GM21717 (cell line): ENCODE measurements around the gene TMEM204.

ENCODE experiments used
- ATAC-seq: cut with Tn5 transposase; IDR thresholded peaks from one replicate; pipeline ENCODE4 v1.9.1; 2021; ENCODE audit warnings: mild to moderate bottlenecking, moderate library complexity; ENCODE audit not compliant: unreplicated experiment

TMEM204 gene

DNA sequence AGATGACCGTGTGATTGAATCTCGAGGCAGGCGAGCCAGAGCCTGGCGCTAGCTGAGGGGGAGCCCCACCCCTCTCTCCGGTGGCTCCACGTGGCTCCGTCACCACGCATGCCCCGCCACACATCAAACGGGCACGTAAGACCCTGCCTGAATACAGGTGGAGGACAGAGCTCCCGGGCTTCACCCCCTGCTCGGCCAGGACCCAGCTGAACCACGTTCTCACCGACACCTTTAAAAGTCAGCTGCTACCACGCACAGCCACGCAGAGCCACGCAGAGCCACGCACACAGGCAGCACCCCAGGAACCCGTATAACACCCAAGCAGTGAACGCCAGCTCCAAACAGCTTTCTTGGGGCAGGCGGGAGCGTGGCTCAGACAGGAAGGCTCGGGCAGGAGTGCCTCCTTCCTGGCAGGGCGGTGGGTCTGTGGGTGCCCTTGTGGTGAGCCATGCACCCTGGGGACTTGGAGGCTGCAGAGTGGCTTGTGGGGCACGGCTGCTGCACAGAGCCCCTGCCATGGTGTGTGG, 4.4 kb downstream of the TMEM204 start:
- no peak for ATAC-seq

DNA sequence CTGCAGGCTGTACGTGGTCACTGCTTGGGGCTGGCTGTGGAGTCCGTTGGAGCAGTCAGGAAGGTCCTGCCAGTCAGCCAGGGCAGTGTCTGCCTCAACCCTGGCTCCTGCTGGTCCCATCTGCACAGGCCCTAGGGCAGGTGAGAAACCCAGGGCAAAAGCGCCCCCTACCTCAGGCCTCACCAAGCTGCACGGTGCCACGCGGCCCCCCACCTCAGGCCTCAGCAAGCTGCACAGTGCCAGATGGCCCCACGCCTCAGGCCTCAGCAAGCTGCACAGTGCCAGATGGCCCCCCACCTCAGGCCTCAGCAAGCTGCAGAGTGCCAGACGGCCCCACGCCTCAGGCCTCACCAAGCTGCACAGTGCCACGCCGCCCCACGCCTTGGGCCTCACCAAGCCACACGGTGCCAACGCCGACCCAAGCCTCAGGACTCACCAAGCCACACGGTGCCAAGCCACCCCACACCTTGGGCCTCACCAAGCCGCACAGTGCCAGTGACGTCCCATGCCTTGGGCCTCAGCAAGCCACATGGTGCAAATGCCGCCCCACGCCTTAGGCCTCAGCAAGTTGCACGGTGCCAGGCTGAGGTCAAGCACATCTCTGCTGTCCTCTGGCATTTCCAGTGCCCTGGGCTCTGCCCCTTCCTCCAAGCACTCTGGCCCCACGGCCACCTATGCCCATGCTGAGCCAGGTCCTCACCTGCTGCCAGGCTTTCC, 5.5 kb downstream of the TMEM204 start:
- ATAC-seq = no peak

DNA sequence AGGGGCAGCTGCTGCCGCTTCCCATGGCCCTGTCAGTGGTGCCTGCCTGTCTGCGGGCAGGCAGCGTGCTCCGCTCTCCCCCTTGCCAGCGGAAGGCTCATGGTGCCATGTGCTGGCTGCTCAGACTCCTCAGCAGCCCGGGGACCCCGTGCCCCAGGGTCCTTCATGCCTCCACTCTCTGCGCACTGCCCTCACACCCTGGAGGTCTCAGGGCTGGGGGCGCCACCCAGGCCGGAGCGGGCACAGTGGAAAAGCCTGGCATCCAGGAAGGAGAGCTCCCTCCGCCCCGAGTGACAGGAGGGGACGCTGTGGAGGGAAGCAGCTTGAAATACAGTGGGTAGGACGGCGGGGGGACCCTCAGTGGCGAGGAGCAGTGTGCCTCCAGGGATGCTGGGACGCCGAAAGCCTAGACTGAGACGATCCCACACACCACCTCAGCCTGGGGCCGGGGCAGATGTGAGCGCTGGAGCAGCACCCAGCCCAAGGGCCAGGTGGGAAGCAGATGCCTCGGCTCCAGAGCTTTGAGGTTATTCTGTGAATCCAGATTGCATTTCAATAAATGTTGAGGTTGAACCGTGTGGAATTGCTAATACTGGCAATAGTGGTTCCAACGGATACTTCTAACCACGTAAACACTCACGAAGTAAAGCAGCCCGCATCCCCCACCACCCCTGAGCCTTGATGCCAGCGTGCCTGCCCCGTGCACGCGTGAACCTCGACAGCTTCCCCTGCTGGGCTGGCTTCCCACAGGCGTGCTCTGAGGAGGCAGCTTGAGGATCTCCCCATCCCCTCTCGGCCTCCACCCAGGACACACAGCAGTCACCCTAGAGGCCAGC, 6.5 kb downstream of the TMEM204 start:
- no peak for ATAC-seq

DNA sequence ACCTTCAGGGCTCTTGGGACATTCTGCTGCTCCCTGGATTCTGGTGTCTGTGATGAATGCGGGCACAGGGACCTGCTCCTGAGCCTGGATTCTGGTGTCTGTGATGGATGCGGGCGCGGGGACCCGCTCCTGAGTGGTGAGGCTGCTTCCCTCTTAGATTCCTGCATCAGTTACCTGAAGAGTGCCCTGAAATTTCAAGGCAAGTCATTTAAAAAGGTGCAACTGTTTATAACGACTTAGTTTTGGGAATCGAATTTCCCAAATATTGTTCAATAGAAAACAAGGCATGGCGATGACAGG, 7.0 kb downstream of the TMEM204 start:
- ATAC-seq = no peak

DNA sequence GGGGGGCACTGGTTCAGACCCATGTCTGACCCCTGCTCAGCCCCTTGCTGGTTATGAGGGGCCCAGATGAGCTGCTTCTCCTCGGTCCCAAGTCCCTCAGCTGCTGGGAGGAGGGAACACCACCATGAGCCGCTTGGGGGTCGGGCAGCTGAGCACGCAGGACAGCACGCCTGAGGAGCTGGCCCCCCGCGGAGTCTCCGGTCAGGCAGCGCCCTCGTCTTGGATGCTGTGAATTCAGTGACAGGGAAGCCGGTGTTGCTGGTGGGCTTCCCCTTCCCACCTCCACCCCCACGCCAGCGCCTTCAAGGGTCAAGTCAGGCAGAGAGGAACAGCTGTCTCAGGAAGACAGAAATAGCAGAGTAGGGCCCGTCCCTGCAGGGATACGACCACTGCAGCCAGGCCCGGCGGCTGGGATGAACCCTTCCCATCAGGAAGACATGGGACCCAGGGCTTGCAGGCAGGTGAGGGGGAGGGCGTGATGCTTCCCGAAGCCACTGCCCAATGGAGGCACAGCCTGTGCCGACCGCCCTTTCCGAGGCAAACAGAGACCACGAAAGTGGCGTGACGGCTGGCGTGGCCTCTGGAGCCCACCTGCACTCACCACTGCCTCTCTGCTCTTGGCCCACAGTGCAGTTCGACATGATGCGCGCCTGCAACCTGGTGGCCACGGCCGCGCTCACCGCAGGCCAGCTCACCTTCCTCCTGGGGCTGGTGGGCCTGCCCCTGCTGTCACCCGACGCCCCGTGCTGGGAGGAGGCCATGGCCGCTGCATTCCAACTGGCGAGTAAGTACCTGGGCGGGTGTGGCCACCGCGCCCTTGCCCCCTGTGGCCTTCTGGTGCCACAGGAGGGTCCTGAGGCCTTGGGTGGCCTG, 8.1 kb downstream of the TMEM204 start:
- ATAC-seq = no peak

DNA sequence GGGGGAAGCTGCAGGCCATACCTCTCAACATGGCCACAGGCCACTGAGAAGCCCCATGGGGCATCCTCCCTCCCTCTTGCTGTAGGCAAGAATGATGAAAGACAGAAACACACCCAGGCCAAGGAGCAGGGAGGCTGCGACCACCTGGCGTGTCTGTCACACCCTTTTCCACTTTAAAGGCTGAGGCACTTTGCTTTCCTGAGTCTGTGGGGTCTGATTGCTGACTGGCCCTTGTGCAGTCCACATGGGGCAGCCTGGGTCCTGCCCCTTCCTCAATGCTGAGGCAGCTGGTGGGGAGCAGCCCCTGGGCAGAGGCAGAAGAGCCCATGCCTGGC, 8.7 kb downstream of the TMEM204 start:
- ATAC-seq = no peak

DNA sequence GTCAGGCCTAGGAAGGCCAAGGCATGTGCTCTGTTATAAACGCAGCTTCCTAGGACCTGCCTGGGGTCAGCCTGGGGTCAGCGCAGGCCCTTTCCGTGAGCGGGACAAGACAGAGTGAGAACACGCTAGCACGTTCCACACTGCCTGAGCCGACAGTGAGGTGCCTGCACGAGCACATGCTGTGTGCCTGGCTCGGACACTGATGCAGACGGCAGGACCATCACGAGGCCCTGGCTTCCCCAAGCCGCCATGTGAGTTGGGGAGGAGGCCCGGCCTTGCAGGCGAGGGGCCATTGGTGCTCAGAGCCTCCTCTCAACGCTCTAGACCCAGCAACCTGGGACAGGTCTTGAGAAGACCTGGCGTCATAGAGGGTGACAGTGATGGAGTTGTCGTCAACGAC, 9.1 kb downstream of the TMEM204 start:
- ATAC-seq = no peak

DNA sequence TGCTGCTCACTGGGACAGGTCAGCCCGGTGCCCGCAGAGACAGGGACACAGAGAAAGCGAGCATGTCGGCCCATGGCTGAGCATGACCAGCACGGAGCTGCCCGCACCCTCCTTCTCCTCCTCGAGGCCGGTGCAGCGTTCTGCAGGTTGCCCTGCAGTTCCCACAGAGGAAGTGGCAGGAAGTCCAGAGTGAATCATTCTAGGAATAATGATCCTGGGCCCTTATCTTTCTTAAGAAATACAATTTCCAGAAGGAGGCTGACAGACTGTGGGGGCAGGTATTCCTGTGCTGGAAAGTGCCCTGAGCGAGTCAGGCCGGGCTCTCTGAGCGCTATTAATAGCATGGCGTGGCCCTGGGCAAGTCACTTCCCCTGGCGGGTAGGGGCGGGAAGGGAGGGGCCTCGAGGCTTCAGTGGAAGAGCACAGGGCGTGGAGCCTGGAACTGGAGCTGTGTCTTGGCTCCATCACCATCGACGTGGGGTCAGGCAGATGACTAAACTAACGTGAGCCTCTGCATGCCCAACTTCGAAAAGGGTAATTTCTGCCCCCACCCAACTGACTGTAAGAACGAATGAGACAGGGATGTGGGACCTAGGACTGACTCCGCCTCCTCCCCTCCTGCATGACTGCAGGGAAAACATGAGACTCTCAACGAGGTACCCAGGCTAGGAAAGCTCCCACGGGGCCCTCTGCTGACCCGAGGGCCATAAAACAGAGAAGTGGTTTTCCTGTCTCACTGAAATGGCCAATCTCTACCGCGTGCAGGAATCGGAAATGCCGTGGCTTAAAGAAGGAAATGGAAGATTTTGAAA, 9.8 kb downstream of the TMEM204 start:
- no peak for ATAC-seq

DNA sequence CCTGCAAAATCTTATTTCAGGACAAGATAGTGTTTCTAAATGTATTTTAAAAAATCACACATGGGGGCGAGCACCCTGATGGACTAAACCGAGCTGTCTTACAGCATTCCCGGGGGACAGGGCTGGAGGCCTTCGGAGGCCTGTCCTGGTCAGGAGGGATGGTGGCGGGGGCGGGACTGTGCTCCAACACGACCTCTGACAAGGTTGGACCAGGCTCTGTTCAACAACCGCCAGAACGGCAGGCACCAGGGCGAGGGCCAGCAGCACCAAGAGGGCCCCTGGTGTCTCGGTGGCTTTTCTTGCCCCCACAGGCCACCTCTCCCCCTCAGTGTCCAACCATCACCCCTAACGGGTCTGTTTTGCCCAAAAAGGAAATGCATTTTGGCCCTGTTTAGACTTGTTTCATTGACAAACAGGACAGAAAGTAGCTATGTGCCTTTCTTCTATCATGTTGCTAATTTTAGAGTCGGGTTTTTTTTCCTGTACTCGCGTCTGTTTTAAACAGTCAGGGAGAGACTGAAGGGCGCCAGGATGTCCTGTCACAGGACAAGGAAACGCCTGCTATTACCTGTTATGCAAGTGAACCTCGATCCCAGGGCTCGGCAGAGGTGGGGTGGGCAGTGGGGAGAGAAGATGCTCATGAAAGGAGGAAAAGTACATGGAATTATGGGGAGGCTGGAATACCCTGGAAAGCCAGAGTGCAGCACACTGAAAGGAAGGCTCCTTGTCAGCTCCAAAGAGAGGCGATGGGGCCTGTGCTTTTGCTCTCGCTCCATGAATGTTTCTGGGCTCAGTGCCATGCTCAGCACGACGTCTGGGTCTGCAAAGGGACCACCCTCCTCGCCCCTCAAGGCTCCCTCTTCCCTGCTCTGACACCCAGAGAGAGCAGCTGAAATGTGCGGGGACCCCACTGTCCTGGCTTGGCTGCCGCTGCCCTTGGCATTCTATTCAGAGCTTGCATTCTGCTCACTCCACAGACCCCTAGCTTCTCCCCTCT, 11.9 kb downstream of the TMEM204 start:
- no peak for ATAC-seq

DNA sequence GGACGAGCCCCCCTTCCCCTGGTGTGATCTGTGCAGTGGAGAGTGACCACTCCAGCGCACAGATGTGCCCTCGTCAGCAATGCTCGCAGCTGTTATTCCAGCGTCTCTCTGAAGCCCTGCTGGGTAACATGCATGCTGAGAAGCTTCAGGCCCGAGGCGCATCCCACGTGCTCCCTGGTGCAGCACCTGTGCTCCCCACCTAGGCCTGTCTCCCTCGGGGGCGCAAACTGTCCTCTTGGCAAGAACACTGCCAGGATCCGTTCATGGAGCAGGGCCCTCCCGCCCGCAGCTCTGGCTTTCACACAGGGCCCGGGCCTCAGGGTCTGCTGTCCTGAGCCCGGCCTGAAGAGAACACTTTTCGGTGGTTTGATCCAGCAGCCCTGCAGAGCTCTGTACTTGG, 13.0 kb downstream of the TMEM204 start:
- ATAC-seq = no peak

DNA sequence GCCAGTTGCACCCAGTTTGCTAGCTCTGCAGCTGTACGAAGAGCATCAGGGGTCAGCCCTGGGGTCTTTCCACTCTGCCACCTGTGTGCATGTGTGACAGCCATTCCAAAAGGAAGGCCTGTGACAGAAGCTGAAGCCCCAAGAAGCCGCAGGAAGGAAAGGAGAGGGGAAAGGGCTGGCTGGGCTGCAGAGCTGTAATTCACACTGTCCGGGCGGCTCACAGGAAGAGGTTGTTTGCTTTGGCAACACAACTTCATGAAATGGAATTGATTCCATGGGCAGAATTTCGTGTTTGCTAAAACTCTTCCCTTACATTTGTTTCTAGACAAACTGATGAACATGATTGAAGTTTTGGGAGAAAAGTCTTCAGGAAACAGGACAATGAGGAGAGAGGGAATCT, 14.8 kb downstream of the TMEM204 start:
- no peak for ATAC-seq

DNA sequence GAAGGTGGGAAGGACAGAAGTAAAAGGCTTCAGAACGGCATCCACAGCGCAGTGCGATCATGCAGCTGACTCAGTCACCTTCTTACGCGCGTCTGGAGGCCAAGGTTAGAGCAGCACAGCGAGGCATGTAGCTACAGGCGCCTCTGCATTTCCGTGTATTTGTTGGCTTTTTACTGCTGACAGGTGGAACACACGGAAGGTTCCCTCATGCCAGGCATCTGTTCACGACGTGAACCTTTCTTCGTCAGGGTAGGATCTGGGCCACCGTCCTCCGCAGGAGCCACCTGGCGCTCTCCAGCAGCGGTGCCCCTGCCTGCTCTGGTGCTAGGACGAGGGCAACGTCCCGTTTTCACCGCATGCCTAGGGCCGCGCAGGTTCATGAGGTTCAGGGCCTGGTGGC, 15.3 kb downstream of the TMEM204 start:
- no peak for ATAC-seq

DNA sequence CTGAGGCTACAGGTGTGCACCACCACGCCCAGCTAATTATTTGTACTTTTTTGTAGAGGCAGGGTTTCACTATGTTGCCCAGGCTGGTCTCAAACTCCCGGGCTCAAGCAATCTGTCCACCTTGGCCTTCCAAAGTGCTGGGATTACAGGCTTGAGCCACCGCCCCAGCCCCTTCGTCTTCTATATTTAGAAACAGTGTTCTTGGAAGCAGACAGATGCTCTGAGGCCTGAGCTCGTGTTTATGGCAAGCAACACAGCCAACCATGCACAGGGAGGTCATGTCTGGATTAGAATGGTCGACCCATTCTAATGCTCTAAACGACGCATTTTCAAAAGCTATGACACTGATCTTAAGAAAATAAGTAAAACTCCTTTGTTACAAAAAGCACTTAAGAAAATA, 16.6 kb downstream of the TMEM204 start:
- no peak for ATAC-seq

DNA sequence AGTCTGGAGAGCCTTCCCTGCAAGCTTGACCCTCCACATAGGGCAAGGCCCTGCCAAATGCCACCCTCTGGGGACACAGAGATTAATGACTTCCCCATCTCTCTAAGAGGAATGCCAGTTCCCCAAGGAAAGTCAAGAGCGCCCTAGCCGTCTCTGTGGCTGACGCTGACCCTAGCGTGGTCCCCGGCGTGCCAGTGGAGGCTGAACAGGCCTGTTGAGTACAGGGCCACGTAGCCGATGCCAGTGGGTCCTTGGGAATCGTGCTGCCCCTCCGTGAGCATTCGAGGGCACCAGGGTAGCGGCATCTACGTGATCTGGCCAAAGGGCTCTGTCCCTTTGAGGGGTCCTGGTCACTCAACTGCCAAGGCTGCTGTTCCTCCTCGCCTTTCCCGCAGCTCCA, 17.2 kb downstream of the TMEM204 start:
- ATAC-seq = no peak

DNA sequence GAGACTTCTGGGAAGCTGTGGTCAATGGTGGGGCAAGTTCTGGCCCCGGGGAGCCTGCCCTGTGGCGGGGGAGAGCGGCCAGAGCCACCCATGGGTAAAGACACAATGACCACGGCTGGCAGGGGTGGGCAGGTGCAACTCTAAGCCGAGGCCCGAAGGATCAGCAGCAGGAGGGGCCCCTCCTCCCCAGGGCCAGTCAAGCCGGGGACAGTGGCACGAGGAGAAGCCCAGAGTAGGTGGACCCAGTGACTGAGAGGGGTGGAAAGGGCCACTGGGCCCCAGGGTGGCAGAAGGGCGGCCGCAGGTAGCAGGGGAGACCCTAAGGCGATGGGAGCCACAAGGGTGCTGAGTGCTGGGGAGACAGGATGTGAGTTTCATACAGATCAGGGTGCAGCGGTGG, 17.7 kb downstream of the TMEM204 start:
- no peak for ATAC-seq

DNA sequence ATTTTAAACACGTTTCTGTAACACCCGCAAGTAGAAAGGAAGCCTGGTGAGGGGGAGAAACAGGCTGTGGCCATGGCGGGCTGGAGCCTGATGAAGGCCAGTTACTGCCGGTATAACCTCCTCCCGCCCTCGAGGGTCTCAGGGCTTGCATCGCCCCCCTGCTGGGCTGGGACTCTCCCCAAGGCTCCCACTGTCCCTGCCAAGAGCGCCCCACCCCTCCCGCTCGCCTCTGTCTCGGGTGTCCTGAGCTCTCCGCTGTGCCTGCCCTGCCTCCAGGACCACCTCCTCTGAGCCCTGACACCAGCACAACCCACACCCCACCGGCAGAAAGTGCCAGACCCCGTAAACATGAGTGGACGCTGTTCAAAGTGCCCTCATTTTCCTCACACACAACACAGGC, 18.7 kb downstream of the TMEM204 start:
- no peak for ATAC-seq

DNA sequence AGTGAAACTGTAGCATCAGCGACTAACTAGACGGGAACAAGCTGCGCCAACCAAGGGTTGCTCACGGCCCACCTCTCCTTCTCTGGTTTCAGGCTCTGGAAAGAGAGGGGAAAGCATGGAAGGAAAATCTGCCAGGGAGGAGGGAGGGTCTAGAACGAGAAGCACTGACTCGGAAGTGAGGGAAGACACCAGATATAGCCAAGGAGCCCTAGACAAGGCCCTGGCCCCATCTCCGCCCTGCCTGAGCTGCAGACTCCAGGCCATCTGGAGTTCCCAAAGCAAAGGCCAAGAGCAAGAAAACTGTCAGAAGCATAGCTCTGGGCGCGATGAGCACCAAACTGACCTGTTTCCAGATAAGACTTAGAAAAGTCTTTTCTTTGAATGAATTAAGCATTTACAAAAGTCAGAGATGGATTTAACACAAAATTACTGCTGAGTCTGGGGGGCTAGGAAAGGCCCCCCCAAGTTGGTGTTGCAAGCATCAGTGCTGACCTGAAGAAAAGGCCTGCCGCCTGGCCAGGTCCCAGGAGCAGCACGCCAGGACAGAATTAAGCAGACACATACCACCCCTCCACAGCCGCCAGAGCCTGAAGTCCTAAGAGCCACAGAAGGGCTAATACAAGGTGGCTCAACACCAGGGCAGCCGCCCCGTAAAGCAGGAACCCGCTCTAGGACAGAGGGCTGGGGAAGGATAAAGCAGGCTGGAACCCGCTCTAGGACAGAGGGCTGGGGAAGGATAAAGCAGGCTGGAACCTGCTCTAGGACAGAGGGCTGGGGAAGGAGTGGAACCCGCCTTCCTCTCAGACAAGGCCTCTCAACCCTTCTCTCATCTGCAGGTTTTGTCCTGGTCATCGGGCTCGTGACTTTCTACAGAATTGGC, 20.7 kb downstream of the TMEM204 start:
- no peak for ATAC-seq

DNA sequence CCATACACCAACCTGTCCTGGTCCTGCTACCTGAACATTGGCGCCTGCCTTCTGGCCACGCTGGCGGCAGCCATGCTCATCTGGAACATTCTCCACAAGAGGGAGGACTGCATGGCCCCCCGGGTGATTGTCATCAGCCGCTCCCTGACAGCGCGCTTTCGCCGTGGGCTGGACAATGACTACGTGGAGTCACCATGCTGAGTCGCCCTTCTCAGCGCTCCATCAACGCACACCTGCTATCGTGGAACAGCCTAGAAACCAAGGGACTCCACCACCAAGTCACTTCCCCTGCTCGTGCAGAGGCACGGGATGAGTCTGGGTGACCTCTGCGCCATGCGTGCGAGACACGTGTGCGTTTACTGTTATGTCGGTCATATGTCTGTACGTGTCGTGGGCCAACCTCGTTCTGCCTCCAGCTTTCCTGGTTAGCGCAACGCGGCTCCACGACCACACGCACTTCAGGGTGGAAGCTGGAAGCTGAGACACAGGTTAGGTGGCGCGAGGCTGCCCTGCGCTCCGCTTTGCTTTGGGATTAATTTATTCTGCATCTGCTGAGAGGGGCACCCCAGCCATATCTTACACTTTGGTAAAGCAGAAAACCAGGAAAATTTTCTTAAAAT, 21.5 kb downstream of the TMEM204 start:
- no peak for ATAC-seq
